NCI-H1105 (cell line): Measurements from ENCODE around the gene ADCY5.

Source experiments
- DNase-seq: peaks from one replicate; lab custom pipeline; 2025; lab: John Stamatoyannopoulos, UW

Gene ADCY5

DNA sequence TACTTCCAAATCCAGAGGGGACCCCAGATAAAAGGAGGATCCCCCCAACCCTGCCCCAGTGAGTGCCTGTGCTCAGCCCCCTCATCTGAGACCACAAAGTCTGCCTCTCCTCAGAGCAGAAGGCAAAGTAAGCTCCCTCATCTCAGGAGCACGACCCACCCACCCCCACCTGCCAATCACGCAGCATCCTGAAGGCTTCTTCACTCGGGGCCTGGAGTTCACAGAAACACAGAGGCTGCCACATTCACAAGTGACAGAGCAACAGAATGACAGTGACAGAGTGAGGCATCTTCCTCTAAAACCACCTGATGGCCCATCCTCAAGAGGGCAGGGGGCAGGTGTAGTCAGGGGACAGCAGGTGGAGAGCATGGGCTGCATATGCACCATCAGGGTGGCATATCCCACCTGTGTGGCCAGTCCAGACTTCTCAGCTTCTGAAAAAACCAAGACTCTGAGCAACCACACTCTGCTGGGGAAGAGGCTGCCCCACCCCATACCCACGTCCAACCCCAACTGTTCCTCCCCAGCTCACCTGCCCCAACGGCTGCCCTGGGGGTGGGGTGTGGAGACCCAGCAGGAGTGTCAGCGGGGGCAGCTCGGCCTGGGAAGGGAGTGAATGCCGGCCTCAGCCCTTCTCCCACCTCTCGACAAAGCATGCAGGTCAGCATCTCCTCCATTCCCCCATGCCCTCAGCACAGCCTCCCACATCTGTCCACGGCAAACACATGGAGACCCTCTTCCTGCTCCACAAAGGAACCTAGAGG, 19.3 kb downstream of the ADCY5 start:
- no peak for DNase-seq

- DNase-seq = no peak
These were observed 23.7 kb downstream of the ADCY5 start for GRCh38 chr3:123424999-123425712.

DNA sequence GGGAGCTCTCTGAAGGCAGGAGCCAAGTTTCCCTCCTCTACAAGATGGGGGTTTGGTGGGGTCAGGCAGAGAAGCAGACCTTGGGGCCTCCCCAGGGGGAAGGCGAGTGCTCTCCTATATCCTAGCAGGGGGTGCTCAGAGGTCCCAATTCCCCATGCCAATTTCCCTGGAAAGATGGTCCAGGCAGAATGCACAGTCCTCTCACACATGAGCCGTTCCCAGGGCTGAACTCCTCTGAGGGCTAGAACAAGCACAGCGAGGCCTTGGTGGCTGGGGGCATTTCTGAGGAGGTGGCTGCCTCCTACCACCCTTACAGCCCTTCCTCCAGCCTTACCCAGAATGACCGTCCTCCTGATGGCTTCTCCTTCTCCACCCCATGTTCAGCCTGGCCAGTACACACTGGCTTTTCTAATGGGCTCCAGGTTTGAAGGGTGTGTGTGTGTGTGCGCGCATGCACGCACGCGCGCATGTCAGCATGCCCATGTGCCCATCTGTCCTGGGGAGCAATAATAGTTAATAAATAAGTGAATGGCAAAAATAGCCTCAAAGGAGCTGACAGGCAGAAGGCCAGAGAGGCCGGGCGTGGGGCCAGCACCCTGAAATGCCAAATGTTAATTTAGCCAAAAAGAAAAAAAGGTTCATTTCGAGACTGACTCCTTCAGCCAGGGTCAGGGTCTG, 24.4 kb downstream of the ADCY5 start:
- DNase-seq = no peak

GRCh38 chr3:123423806-123424205, 25.1 kb downstream of the ADCY5 start:
- no peak for DNase-seq

- no peak for DNase-seq
These were observed 25.9 kb downstream of the ADCY5 start for GRCh38 chr3:123423031-123423430.

DNA sequence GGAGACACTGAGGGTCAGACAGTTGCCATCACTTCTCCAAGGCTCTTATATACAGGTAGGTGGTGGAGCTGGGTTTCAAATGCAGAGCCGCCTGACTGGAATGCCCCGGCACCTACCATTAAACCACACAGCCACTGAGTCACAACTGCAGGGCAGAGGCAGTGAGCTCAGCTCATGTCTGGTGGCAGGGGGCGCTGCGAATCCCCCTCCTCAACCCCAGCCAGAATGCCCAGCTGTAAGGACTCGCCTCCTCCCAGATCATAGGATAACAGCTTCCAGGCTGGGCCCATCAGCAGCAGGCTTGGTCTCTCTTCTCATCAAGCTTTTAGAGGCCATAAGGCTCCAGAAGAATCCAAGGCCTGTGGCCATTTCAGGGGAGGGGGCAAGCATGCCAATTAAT, 26.4 kb downstream of the ADCY5 start:
- DNase-seq = no peak

- peak; percentile 64 for DNase-seq
These were observed 27.3 kb downstream of the ADCY5 start for GRCh38 chr3:123421353-123422174.

DNA sequence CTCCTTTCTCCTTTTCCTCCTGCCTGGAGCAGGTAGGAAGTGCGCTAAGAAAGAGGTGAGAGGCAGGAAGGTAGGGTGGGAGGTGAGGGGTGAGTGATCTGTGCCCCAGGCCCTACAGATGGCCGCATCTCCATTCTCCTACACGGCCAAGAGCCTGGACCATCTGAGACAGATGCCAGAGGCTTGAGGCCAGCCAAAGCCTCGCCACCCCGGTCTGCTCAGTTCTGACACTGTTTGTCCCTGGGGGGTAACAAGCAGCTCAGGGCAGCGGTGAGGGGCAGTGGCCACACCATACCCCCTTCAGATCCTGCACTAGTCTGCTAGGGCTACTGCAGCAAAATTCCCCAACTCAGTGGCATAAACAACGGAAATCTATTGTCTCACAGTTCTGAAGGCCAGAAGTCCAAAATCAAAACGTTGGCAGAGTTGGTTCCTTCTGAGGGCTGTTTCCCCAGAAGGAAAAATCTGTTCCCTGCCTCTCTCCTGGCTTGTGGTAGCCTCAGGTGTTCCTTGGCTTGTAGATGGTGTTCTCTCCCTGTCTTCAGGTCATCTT, 28.4 kb downstream of the ADCY5 start:
- DNase-seq = no peak

GRCh38 chr3:123419850-123420297, 29.0 kb downstream of the ADCY5 start:
- no peak for DNase-seq

DNA sequence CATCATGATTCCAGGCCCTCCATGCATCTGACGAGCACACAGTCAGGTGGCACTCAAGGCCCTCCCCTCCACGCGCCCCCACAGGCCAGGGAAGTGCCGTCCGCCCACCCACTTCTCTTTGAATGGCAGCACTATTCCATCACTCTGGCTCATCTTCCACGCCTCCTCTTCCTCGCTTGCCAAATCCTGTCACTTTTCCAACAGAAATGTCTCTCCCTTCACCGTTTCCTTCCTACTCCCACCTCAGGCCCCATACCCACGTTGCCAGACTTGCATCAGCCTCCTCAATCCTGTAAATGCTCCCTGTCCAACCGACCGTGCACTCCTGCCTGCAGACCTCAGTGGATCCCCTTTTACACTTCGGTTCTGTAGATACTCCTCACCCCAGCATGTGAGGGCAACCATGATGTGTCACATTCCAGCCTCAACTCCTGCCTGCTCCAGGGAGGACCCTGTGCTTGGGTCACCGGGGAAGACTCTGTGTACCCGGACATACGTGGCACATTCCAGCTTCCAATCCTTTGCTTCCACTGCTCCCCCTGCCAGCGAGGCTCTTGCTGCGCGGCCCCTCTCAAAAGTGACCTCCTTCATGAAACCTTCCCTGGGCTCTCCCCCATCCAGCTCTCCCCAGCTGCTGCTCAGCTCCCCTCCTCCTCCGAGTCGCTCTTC, 29.6 kb downstream of the ADCY5 start:
- no peak for DNase-seq

GRCh38 chr3:123416647-123417046, 32.2 kb downstream of the ADCY5 start:
- DNase-seq = no peak

- no peak for DNase-seq
These were observed 32.7 kb downstream of the ADCY5 start for GRCh38 chr3:123416173-123416572.

GRCh38 chr3:123414973-123415775, 33.7 kb downstream of the ADCY5 start:
- DNase-seq = no peak

- no peak for DNase-seq
These were observed 35.9 kb downstream of the ADCY5 start for GRCh38 chr3:123412811-123413604.

GRCh38 chr3:123412076-123412475, 36.8 kb downstream of the ADCY5 start:
- no peak for DNase-seq

DNA sequence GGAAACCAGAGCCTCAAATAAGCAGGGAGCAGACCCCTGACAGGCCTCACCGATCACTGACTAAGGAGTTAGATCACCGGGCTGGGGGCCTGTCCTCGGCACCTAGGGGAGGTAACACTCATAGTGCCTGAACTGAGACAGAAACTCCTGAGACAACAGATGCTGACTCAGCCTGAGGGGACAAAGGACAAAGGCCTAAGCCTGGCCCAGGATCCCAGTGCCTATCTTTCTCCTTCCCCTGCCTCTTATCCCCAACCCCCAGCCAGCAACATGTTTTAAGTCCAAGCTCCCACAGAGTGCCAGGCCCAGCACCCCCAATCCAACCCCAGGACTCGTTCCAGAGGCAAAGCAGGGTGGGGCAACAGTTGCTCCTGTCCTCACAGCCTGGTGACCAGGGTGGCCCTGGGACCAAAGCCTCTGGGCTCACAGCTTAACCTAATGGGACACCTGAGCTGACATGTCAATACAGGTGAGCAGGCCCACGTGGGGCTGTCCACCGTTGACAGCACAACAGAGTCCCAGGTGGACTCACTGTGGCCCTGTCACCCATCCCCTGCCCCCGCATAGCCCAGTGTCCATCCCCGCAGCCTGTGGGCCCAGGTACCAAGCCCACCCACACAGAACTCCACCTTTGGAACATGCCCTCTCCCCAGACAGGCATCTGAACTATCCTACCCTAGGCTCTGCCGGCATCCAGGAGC, 37.4 kb downstream of the ADCY5 start:
- no peak for DNase-seq

- no peak for DNase-seq
These were observed 38.8 kb downstream of the ADCY5 start for GRCh38 chr3:123410149-123410515.

GRCh38 chr3:123409443-123410148, 39.3 kb downstream of the ADCY5 start:
- no peak for DNase-seq
